ENCODE measurements around the gene TAGLN2.
A peak's percentile ranks its signal among the peaks of the same experiment; 100 is the strongest.
"Not testable (repeated sequence)": the region's sequence is repeated elsewhere in the genome, so short reads cannot be mapped to it uniquely, and the experiment has no call there.

The TAGLN2 gene

DNA sequence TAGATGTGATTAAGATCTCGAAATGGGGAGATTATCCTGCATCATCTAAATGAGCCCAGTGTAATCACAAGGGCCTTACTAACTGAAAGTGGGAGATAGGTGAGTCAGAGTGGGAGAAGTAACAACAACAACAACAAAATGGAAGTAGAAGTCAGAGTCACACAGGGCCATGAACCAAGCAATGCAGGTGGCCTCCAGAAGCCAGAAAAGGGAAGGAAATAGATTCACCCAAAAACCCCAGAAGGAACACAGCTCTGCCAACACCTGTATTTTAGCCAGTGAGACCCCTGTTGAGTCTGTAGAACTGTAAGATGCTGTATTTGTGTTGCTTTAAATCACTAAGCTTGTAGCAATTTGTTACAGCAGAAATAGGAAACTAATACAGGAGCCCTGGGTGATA, 4.1 kb downstream of the TAGLN2 start:
- DNase-seq (ENCODE audit: low spot score): no peak

- DNase-seq (ENCODE audit: low spot score): no peak
These were observed 4.7 kb downstream of the TAGLN2 start for GRCh38 chr1:159920651-159921050.

DNA sequence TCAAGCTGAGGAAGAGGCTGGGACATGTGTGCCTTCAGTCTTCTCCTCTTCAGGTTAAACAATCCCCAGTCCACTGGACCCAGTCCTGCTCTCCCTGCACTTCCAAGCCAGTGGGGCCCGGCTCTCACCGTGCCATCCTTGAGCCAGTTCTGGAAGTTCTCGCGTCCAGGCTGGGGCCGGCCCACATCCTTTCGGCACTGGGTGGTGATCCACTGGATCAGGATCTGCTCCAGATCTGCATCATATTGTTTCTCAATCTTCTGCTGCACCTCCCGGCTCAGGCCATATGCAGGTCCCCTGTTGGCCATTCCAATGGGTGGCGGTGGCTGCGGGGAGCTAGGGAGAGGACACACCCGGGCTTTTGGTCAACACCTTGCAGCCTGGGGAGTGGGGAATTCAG, 5.1 kb downstream of the TAGLN2 start:
- DNase-seq (ENCODE audit: low spot score): no peak

GRCh38 chr1:159919236-159919865, 6.0 kb downstream of the TAGLN2 start:
- no peak for DNase-seq (ENCODE audit: low spot score)

GRCh38 chr1:159918352-159919200, 6.7 kb downstream of the TAGLN2 start:
- no peak for DNase-seq (ENCODE audit: low spot score)

DNA sequence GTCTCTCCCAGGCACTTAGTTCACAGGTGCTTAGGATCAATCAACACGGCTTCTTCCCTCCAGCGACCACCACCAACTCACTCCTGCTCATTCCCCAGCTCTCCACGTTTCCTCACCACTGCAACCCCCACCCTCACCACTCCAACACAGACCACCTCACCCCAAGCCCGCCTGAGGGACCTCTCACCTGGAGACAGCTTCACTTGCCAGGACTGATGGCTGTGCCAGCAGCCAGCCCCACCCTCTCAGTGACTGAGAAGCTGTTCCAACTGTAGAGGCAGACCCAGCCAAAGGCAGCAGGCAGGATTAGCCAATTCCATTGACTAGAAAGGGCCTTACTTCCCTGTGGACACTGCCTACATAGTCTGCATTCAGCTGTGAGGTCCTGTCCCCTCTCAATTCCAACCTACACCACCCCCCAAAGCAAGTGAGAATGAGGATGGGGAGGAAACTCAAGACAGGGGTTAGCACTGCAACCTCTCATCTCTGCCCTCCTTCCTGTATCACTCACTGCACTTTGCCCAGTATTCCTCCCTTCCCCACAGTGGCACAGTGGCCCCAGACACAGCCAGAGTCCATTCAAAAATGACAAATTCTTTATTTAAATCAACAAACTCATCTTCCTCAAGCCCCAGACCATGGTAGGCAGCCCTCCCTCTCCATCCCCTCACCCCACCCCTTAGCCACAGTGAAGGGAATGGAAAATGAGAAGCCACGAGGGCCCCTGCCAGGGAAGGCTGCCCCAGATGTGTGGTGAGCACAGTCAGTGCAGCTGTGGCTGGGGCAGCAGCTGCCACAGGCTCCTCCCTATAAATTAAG, 7.6 kb downstream of the TAGLN2 start:
- DNase-seq (ENCODE audit: low spot score): no peak

GRCh38 chr1:159916242-159917051, 8.9 kb downstream of the TAGLN2 start:
- peak; percentile 22 for DNase-seq (ENCODE audit: low spot score)

GRCh38 chr1:159915571-159916241, 9.6 kb downstream of the TAGLN2 start:
- no peak for DNase-seq (ENCODE audit: low spot score)

GRCh38 chr1:159914252-159915018, 10.9 kb downstream of the TAGLN2 start:
- DNase-seq (ENCODE audit: low spot score): no peak

DNA sequence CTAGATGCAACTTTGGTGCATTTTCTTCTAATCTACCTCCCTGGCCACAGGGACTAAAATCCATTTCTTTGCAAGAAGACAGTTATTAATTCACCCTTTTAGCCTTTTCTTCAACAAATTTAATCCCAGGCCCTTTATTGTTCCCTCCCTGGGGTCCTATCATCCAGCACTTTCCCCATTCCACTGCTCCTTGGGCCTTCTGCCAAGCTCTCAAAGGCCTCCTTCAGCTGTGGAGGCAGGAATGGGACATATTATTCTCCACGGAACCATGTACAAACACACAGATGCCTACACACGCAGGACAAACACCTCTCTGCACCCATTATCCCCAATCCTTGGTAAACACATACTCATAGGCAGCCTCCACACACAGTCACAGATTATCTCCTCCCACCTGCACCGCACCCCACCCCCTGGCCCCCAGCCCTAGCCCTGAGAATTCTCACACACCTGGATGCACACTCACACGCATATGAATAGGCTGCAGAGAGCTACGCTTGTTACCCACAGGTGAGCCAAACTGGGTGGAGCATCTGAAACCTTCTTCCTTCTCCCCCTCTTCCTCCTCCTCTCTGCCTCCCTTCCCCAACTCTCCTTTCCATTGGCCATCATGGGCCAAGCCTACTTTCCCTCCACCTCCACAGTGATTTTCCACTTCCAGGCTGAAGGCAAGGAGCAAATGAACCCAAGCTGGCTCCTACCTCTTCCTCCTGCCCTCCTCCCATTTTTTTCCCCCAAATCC, 11.7 kb downstream of the TAGLN2 start:
- DNase-seq (ENCODE audit: low spot score): no peak

- DNase-seq (ENCODE audit: low spot score): no peak
These were observed 13.8 kb downstream of the TAGLN2 start for GRCh38 chr1:159911326-159912070.

DNA sequence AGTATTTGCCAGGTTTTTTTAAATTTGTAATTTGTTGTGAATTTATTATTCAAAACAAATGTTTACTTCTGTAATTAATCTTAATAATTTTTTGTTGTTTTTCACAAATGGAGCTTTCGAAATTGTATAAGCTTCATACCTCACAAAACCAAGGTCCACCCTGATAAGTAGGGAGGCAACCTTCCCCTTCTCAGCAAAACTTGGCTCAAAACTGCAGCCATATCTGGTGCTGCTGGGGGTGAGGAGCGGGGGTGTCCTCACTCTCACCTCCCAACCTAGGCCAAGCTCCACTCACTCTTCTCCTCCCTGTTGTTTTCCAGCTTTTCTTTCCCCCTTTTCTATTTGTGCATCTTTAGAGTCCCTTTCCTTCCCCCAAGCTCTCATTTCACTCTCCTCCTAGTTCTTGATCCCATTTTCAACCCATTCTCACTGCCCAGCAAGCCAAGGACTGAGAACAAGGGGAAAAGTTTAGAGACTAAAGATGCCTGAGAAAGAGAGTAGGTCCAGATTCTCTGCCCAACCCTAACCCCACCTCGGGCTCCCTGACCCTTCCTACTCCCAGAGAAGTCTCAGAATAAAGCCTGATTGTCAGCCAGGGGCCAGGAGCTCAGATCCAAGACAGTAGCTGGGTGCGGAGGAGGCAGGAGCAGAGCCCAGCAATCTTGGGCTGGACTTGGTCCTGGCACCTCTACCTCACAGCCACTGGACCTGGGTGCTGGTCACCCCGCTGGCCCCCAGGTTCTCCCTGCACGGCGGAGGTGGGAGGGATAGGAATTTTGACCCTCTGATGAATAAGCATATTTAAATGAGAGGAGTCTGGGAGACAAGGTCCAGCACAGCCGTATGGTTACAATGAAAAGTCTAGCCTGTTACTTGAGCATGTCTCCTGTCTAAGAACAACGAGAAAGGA, 17.0 kb downstream of the TAGLN2 start:
- no peak for DNase-seq (ENCODE audit: low spot score)

DNA sequence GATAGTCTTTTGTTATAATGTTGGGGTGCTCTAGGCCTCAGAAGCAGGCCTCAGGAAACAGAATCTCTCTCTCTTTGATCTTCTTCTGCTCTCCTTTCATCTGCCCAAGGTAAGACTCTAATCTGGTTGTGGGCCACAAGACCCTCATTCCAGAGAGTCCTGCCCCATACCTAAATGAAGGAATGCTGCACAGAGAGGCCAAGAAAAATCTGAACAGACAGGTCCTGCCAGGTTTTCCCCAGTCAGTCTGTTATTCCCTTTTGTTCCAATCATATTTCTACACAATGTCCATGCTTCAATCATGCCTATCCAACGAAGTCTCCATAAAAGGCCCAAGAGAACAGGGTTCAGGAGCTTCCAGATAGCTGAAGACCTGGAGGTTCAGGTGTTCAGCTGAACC, 18.3 kb downstream of the TAGLN2 start:
- DNase-seq (ENCODE audit: low spot score): no peak

DNA sequence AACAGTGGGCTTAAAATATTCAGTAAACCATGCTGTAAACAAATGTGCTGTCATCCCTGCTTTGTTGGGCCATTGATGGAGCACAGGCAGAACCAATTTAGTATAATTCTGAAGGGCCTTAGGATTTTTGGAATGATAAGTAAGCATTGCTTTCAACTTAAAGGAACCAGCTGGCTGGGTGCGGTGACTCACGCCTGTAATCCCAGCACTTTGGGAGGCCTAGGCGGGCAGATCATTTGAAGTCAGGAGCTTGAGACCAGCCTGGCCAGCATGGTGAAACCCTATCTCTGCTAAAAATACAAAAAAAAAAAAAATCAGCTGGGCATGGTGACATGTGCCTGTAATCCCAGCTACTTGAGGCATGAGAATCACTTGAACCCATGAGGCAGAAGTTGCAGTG, 21.3 kb downstream of the TAGLN2 start:
- not testable (repeated sequence) for DNase-seq (ENCODE audit: low spot score)

DNA sequence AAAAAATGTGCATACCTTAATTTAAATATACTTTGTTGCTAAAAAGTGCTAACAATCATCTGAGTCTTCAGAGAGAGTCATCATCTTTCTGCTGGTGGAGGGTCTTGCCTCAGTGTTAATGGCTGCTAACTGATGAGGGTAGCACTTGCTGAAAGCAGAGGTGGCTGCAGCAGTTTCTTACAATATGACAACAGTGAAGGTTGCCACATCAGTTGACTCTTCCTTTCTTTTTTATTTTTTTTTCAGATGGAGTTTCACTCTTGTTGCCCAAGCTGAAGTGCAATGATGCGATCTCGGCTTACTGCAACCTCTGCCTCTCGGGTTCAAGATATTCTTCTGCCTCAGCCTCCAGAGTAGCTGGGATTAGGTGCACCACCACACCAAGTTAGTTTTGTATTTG, 22.8 kb downstream of the TAGLN2 start:
- DNase-seq (ENCODE audit: low spot score): no peak

DNA sequence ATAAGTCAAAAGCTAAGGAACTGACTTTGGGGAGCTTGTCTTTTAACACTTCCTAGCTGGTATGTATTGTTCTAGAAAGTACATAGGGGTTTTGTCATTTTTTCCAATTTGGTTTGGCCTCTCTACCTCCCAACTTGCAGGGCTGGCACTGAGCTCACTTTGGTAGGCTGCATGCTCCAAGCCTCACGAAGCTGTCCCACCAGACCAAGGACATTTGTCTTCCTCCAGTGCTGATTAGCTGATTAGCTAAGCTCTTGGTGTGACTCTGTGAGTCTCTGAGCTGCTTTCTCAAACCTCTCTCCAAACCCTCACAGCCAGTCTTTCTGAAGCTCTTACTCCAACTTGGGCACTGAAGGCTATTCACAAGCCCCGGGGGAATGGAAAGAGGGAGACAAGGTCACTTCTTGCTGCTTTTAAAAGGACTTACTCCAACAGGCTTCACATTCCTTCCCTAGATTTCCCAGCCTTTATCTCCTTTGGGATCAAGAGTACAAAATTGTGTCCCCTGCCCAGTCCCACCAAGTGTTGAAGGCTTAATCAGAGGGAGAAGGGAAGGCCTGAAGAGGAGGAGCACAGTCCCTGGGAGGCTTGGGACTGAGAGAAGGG, 24.4 kb downstream of the TAGLN2 start:
- DNase-seq (ENCODE audit: low spot score): no peak

DNA sequence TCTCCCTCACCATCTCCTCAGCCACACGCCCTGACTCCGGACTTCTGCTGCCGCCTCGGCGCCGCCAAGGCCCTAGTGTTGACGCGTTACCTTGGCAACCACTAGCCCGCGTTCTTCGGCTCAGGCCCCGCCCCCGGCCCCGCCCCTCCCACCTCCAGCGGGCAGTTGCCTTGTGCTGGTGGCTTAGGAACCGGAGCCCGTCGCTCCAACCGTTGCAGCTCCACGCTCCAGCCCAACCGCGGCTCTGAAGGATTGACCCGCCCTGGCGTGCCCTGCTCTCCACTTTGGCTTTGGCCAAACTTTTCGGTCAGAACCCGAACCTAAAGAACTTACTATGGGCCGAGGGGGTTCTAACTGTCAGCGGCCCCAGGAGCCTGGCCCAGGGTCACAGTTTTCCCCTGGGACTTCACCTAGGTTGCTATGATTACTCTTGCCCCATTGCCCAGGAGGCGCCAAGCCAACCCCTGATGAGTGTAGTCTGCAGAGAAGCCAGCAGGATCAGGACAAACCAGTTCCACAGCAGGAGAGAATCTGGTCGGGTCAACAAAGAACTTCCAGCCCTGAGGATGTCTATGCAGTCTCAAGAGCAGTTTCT, 25.1 kb downstream of the TAGLN2 start, which contains the start of gene CFAP45:
CFAP45 (minus strand) TSS at position 80 of the 595 bp plus-strand sequence; CDS start at position 13, 67 bp downstream.
- DNase-seq (ENCODE audit: low spot score): no peak
